Ovary (tissue), 9 donors: Measurements from ENCODE around the gene EML1. TPM values are rescaled to one million over a fixed set of nuclear protein-coding genes. Genes with fewer than 3 reads are reported as not detected.

Experiments
- DNase-seq, 5 donors: peaks; one replicate each; pipeline ENCODE4 v3.0.0-alpha.2; 2019 to 2020
- H3K27ac ChIP-seq, 2 donors: fragments of 200-600 bp; one replicate each; pipeline versions ENCODE4 v1.5.1 to v1.8.0; 2019 to 2022
- H3K27me3 ChIP-seq: fragments of 200-600 bp; one replicate; pipeline ENCODE4 v1.8.0; 2022
- H3K36me3 ChIP-seq: fragments of 200-600 bp; sonication (generic); one replicate; pipeline ENCODE4 v1.5.1; 2019
- H3K4me1 ChIP-seq: one replicate; pipeline ENCODE4 v1.8.1; 2013; ENCODE audit warnings: mild to moderate bottlenecking, moderate library complexity; ENCODE audit not compliant: insufficient read depth
- H3K4me3 ChIP-seq: fragments of 200-600 bp; sonication (generic); one replicate; pipeline ENCODE4 v1.5.1; 2017
- H3K9me3 ChIP-seq, 2 donors: fragments of 200-600 bp in 1 of 2; sonication (generic) in 1 of 2; one replicate each; pipeline versions ENCODE4 v1.5.1 to v1.8.1; 2013 to 2019; ENCODE audit warnings: mild to moderate bottlenecking in 1 of 2, moderate library complexity in 1 of 2
- EP300 ChIP-seq: sonication (generic); formaldehyde crosslinking; IDR thresholded peaks from one replicate; pipeline ENCODE4 v1.6.1; 2017; ENCODE audit warnings: antibody characterized with exemption
- POLR2A ChIP-seq: fragments of 450-650 bp; IDR thresholded peaks from one replicate; pipeline ENCODE4 v1.6.1; 2017; ENCODE audit warnings: antibody characterized with exemption, mild to moderate bottlenecking, moderate library complexity
- WGBS, 3 donors: extraction: QIAGEN DNeasy Blood & Tissue Kit in 1 of 3; methylation state at CpG; one replicate each; pipeline versions ENCODE4 v1.1.5 to v1.1.7; 2013 to 2017; 5-methylcytosine and 5-hydroxymethylcytosine counted together
- intact Hi-C, 4 donors: fragments of 100-400 bp; cut with DNase I; formaldehyde crosslinking; loops; one replicate each; pipeline versions ENCODE4 v1.11.0 to v1.15.1; 2022 to 2023
- polyA plus RNA-seq, 2 donors: library from polyadenylated mRNA; stranded (reverse); fragments of 200-250 nt in 1 of 2; fragments of 350-450 nt in 1 of 2; fragmentation: Illumina TruSeq in 1 of 2; extraction: RNeasy Lipid Tissue Mini Kit (QIAGEN cat#74804) in 1 of 2; gene quantifications; one replicate each; pipeline ENCODE4 v1.2.3, GENCODE V29; 2013 to 2014
- total RNA-seq, 7 donors: library from RNA; depleted of rRNA in 2 of 7; stranded (reverse); fragments of >200 nt in 2 of 7; fragmentation: NEBNext Ultra II Directional in 3 of 7; extraction: Animal tissue kit (Norgen Biotek cat#: 25700) in 3 of 7; gene quantifications; one replicate each; pipeline versions ENCODE4 v1.1.0 to v1.2.4, GENCODE V29; 2016 to 2023
- TF ChIP-seq, protein P1 (sequence below), 3 donors: fragments of 450-650 bp in 2 of 3; fragments of 200-600 bp in 1 of 3; IDR thresholded peaks; one replicate each; pipeline versions ENCODE4 v1.5.1 to v1.8.0; 2016 to 2022; ENCODE audit warnings: antibody characterized with exemption in 3 of 3, mild to moderate bottlenecking in 1 of 3
- donor health status: DM: no; HTN: no; CAD: no; lungs with moderate emphysema.
- donor health status: DM: no; HTN: no; CAD: no.
- donor health status: Bipolar disorder and iron deficiency.
- donor health status: DM: yes; HTN: yes; CAD: no.
- donor health status: DM: no; HTN: no; CAD: no.
- donor health status: DM: yes; HTN: yes; CAD: no.

Gene EML1
- total and polyA plus RNA-seq, 9 donors, result 4.4 to 22.3 (median 9.8) TPM

GRCh38 chr14:99821519-99822508 is 28.6 kb downstream of the EML1 start:
- no peak for TF ChIP-seq EP300
- intact Hi-C loops, result no loop called here
- Histone ChIP-seq H3K4me1 (no peaks in the 10 kb centered on the region), H3K4me3 (no peak overlapping the region), H3K36me3 (no peaks in the 10 kb centered on the region), H3K27me3 (no peaks in the 10 kb centered on the region), H3K27ac (no peak overlapping the region), H3K9me3 (no peaks in the 10 kb centered on the region)
- 28 to 32% (median 29%) methylated on average over 8 of the region's 8 CpGs for WGBS, 3 donors
- DNase-seq, result no peak

- no peak overlapping the region for H3K4me3 ChIP-seq
- 91 to 92% (median 92%) methylated on average over 18 of the region's 18 CpGs for WGBS, 3 donors
- H3K4me1 ChIP-seq, result no peaks in the 10 kb centered on the region
- no peak for DNase-seq
- no peaks in the 10 kb centered on the region for H3K9me3 ChIP-seq
- no peaks in the 10 kb centered on the region for H3K36me3 ChIP-seq
- TF ChIP-seq, protein P1, sequence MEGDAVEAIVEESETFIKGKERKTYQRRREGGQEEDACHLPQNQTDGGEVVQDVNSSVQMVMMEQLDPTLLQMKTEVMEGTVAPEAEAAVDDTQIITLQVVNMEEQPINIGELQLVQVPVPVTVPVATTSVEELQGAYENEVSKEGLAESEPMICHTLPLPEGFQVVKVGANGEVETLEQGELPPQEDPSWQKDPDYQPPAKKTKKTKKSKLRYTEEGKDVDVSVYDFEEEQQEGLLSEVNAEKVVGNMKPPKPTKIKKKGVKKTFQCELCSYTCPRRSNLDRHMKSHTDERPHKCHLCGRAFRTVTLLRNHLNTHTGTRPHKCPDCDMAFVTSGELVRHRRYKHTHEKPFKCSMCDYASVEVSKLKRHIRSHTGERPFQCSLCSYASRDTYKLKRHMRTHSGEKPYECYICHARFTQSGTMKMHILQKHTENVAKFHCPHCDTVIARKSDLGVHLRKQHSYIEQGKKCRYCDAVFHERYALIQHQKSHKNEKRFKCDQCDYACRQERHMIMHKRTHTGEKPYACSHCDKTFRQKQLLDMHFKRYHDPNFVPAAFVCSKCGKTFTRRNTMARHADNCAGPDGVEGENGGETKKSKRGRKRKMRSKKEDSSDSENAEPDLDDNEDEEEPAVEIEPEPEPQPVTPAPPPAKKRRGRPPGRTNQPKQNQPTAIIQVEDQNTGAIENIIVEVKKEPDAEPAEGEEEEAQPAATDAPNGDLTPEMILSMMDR (IDR thresholded peaks at IDR 0.05), result no peak
- TF ChIP-seq POLR2A, result no peak
- no peak for TF ChIP-seq EP300
- H3K27me3 ChIP-seq, result no peaks in the 10 kb centered on the region
- intact Hi-C loops, result no loop called here
- H3K27ac ChIP-seq, result no peak overlapping the region
Observed at GRCh38 chr14:99822800-99823455, 29.7 kb downstream of the EML1 start.

DNA sequence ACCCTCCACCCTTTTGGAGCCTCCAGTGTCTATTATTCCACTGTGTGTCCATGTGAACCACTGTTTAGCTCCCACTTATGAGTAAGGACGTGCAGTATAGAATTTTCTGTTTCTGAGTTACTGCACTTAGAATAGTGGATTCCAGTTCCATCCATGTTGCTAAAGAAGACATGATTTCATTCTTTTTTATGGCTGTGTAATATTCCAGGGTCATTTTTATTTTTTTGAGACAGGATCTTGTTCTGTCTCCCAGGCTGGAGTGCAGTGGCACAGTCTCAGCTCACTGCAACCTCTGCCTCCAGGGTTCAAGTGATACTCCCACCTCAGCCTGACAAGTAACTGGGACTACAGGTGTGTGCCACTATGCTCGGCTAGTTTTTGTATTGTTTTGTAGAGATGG is 31.6 kb downstream of the EML1 start:
- no peaks in the 10 kb centered on the region for H3K36me3 ChIP-seq
- intact Hi-C loops, result no loop called here
- H3K4me1 ChIP-seq, result no peaks in the 10 kb centered on the region
- TF ChIP-seq POLR2A, result no peak
- TF ChIP-seq EP300, result no peak
- no peaks in the 10 kb centered on the region for H3K9me3 ChIP-seq
- no peak overlapping the region for H3K4me3 ChIP-seq
- DNase-seq, result no peak
- WGBS, 3 donors, result 96 to 100% (median 98%) methylated on average over 2 of the region's 2 CpGs
- H3K27ac ChIP-seq, result no peak overlapping the region
- H3K27me3 ChIP-seq, result no peaks in the 10 kb centered on the region

- no peaks in the 10 kb centered on the region for H3K9me3 ChIP-seq
- H3K27me3 ChIP-seq, result no peaks in the 10 kb centered on the region
- no peak overlapping the region for H3K4me3 ChIP-seq
- intact Hi-C loops, result no loop called here
- no peaks in the 10 kb centered on the region for H3K4me1 ChIP-seq
- WGBS, 3 donors, result 45 to 56% (median 50%) methylated on average over 2 of the region's 2 CpGs
- H3K36me3 ChIP-seq, result no peaks in the 10 kb centered on the region
- H3K27ac ChIP-seq, result no peak overlapping the region
- DNase-seq, result no peak
- no peak for TF ChIP-seq EP300
- TF ChIP-seq POLR2A, result no peak
- TF ChIP-seq, protein P1 (IDR thresholded peaks at IDR 0.05), result no peak
Observed at GRCh38 chr14:99829450-99829849, 36.2 kb downstream of the EML1 start.

GRCh38 chr14:99831303-99831702 is 38.1 kb downstream of the EML1 start:
- Histone ChIP-seq H3K27ac (no peak overlapping the region), H3K4me1 (no peaks in the 10 kb centered on the region), H3K27me3 (no peaks in the 10 kb centered on the region), H3K4me3 (no peak overlapping the region), H3K9me3 (no peaks in the 10 kb centered on the region), H3K36me3 (no peaks in the 10 kb centered on the region)
- TF ChIP-seq POLR2A (no peak), EP300 (no peak)
- TF ChIP-seq, protein P1 (IDR thresholded peaks at IDR 0.05), result no peak
- no peak for DNase-seq
- intact Hi-C loops, result no loop called here
- 86 to 92% (median 91%) methylated on average over 5 of the region's 5 CpGs for WGBS, 3 donors
